H1 (cell line): Measurements from ENCODE around the gene KRTAP10-5. TPM values are rescaled to one million over a fixed set of nuclear protein-coding genes. Genes with fewer than 3 reads are reported as not detected.

Experiments used
- BCL11A ChIP-seq, 2 experiments: IDR thresholded peaks; one replicate each; pipeline ENCODE4 v1.6.1; 2011; ENCODE audit warnings: low read depth in 2 of 2, low read length in 2 of 2, mild to moderate bottlenecking in 2 of 2
- CHD7 ChIP-seq: fragments of 300-600 bp; sonication (generic); IDR thresholded peaks from 2 replicates; pipeline ENCODE4 v1.7.1; 2012; ENCODE audit warnings: low read length, moderate library complexity, mild to moderate bottlenecking, inconsistent platforms; ENCODE audit not compliant: insufficient replicate concordance
- CREB1 ChIP-seq: IDR thresholded peaks from 2 replicates; pipeline ENCODE4 v1.6.1; 2012; ENCODE audit warnings: inconsistent platforms
- HDAC2 ChIP-seq, 2 experiments: fragments of 300-600 bp in 1 of 2; sonication (generic) in 1 of 2; IDR thresholded peaks; 2 replicates each; pipeline ENCODE4 v1.6.1; 2011 to 2012; ENCODE audit warnings: low read depth in 2 of 2, low read length in 2 of 2, mild to moderate bottlenecking in 2 of 2, moderate library complexity in 2 of 2, borderline replicate concordance in 1 of 2, inconsistent platforms in 1 of 2
- MAX ChIP-seq: IDR thresholded peaks from 2 replicates; pipeline ENCODE4 v1.6.1; 2012; ENCODE audit warnings: inconsistent platforms
- POLR2AphosphoS5 ChIP-seq: IDR thresholded peaks from 2 replicates; pipeline ENCODE4 v1.6.1; 2011; ENCODE audit warnings: low read depth, low read length
- SRF ChIP-seq: IDR thresholded peaks from 2 replicates; pipeline ENCODE4 v1.6.1; 2011; ENCODE audit warnings: mild to moderate bottlenecking, low read depth, low read length, moderate library complexity
- TAF1 ChIP-seq: IDR thresholded peaks from 2 replicates; pipeline ENCODE4 v1.6.1; 2011; ENCODE audit warnings: mild to moderate bottlenecking, low read depth, low read length
- polyA plus RNA-seq, 7 experiments: library from polyadenylated mRNA; depleted of rRNA in 3 of 7; stranded (reverse) in 5 of 7; unstranded in 2 of 7; fragments of >200 nt in 5 of 7; fragments of 200-250 nt in 2 of 7; gene quantifications; 1 replicate in 5 of 7; 2 replicates in 1 of 7; 4 replicates in 1 of 7; pipeline versions ENCODE4 v1.2.1 to v1.2.3, GENCODE V29; 2011 to 2013; ENCODE audit warnings: missing spikeins in 2 of 7, mixed read lengths in 2 of 7
- total RNA-seq: library from RNA; stranded (reverse); fragmentation: NEBNext Ultra II Directional; extraction: Animal tissue kit (Norgen Biotek cat#: 25700); gene quantifications from 2 replicates; pipeline ENCODE4 v1.2.1, GENCODE V29; 2021
- TF ChIP-seq, protein P1 (sequence below), 3 experiments: IDR thresholded peaks; 1 replicate in 2 of 3; 2 replicates in 1 of 3; pipeline versions ENCODE4 v1.5.1 to v1.6.1; 2011; ENCODE audit warnings: low read length in 3 of 3, mild to moderate bottlenecking in 3 of 3, inconsistent platforms in 2 of 3, low read depth in 1 of 3, moderate library complexity in 1 of 3; ENCODE audit not compliant: insufficient read depth in 1 of 3; ENCODE audit errors: control extremely low read depth in 1 of 3

Gene KRTAP10-5
- total and polyA plus RNA-seq, 2 of the 8 experiments (the other 6 are each of a cell fraction or from before 2014, with no cell fraction given) = 0.09 TPM; not detected in 1

- TF ChIP-seq CHD7 (no peak), BCL11A (IDR thresholded peaks at IDR 0.05; ENCODE audit: low read depth in 2 of 2, low read length in 2 of 2) (no peak), MAX (no peak), TAF1 (no peak), SRF (no peak), POLR2AphosphoS5 (no peak), CREB1 (no peak), HDAC2 (IDR thresholded peaks at IDR 0.05; ENCODE audit: borderline replicate concordance in 1 of 2, low read depth in 2 of 2, low read length in 2 of 2) (no peak)
- TF ChIP-seq, protein P1, sequence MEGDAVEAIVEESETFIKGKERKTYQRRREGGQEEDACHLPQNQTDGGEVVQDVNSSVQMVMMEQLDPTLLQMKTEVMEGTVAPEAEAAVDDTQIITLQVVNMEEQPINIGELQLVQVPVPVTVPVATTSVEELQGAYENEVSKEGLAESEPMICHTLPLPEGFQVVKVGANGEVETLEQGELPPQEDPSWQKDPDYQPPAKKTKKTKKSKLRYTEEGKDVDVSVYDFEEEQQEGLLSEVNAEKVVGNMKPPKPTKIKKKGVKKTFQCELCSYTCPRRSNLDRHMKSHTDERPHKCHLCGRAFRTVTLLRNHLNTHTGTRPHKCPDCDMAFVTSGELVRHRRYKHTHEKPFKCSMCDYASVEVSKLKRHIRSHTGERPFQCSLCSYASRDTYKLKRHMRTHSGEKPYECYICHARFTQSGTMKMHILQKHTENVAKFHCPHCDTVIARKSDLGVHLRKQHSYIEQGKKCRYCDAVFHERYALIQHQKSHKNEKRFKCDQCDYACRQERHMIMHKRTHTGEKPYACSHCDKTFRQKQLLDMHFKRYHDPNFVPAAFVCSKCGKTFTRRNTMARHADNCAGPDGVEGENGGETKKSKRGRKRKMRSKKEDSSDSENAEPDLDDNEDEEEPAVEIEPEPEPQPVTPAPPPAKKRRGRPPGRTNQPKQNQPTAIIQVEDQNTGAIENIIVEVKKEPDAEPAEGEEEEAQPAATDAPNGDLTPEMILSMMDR (IDR thresholded peaks at IDR 0.05; ENCODE audit: control extremely low read depth in 1 of 3, insufficient read depth in 1 of 3, low read depth in 1 of 3, low read length in 3 of 3) = peak in 1 of 3 experiments; percentile 22; a peak in 1 of 4 replicates
Measured at GRCh38 chr21:44617071-44617501, 36.7 kb upstream of the KRTAP10-5 start (continued).
